ENCODE measurements around the gene SLC22A5.

SLC22A5 gene

DNA sequence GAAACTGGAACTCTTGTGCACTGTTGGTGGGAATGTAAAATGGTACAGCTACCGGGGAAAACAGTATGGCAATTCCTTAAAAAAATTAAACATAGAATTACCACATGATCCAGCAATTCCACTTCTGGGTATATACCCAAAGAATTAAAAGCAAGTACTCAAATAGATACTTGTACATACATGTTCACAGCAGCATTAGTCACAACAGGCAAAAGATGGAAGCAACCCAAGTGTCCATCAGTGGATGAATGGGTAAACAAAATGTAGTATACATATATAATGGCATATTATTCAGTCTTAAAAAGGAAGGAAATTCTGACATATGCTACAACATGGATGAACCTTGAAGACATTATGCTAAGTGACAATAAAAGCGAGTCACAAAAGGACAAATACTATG lies 7.4 kb upstream of the SLC22A5 start:
- TF ChIP-seq ZBTB7A (IDR thresholded peaks at IDR 0.05; ENCODE audit: low read depth) (no peak), EGR1 (IDR thresholded peaks at IDR 0.05) (no peak), TAF1 (IDR thresholded peaks at IDR 0.05; ENCODE audit: low read depth) (no peak), FOXM1 (IDR thresholded peaks at IDR 0.05; ENCODE audit: borderline replicate concordance, low read depth) (no peak), CREB1 (IDR thresholded peaks at IDR 0.05; ENCODE audit: low read depth) (no peak), TCF12 (IDR thresholded peaks at IDR 0.05; ENCODE audit: low read depth) (no peak), NFIC (IDR thresholded peaks at IDR 0.05) (no peak), CEBPB (IDR thresholded peaks at IDR 0.05) (no peak), TEAD4 (IDR thresholded peaks at IDR 0.05) (no peak), EP300 (IDR thresholded peaks at IDR 0.05; ENCODE audit: borderline replicate concordance) (no peak), YY1 (IDR thresholded peaks at IDR 0.05; ENCODE audit: low read depth) (no peak), RAD21 (IDR thresholded peaks at IDR 0.05; ENCODE audit: low read depth) (no peak)
- TF ChIP-seq, protein P1, sequence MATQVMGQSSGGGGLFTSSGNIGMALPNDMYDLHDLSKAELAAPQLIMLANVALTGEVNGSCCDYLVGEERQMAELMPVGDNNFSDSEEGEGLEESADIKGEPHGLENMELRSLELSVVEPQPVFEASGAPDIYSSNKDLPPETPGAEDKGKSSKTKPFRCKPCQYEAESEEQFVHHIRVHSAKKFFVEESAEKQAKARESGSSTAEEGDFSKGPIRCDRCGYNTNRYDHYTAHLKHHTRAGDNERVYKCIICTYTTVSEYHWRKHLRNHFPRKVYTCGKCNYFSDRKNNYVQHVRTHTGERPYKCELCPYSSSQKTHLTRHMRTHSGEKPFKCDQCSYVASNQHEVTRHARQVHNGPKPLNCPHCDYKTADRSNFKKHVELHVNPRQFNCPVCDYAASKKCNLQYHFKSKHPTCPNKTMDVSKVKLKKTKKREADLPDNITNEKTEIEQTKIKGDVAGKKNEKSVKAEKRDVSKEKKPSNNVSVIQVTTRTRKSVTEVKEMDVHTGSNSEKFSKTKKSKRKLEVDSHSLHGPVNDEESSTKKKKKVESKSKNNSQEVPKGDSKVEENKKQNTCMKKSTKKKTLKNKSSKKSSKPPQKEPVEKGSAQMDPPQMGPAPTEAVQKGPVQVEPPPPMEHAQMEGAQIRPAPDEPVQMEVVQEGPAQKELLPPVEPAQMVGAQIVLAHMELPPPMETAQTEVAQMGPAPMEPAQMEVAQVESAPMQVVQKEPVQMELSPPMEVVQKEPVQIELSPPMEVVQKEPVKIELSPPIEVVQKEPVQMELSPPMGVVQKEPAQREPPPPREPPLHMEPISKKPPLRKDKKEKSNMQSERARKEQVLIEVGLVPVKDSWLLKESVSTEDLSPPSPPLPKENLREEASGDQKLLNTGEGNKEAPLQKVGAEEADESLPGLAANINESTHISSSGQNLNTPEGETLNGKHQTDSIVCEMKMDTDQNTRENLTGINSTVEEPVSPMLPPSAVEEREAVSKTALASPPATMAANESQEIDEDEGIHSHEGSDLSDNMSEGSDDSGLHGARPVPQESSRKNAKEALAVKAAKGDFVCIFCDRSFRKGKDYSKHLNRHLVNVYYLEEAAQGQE (IDR thresholded peaks at IDR 0.05; ENCODE audit: low read depth): no peak
- TF ChIP-seq, protein P2, sequence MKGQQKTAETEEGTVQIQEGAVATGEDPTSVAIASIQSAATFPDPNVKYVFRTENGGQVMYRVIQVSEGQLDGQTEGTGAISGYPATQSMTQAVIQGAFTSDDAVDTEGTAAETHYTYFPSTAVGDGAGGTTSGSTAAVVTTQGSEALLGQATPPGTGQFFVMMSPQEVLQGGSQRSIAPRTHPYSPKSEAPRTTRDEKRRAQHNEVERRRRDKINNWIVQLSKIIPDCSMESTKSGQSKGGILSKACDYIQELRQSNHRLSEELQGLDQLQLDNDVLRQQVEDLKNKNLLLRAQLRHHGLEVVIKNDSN (IDR thresholded peaks at IDR 0.05): no peak
- TF ChIP-seq, protein P3, sequence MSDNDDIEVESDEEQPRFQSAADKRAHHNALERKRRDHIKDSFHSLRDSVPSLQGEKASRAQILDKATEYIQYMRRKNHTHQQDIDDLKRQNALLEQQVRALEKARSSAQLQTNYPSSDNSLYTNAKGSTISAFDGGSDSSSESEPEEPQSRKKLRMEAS (IDR thresholded peaks at IDR 0.05): no peak

DNA sequence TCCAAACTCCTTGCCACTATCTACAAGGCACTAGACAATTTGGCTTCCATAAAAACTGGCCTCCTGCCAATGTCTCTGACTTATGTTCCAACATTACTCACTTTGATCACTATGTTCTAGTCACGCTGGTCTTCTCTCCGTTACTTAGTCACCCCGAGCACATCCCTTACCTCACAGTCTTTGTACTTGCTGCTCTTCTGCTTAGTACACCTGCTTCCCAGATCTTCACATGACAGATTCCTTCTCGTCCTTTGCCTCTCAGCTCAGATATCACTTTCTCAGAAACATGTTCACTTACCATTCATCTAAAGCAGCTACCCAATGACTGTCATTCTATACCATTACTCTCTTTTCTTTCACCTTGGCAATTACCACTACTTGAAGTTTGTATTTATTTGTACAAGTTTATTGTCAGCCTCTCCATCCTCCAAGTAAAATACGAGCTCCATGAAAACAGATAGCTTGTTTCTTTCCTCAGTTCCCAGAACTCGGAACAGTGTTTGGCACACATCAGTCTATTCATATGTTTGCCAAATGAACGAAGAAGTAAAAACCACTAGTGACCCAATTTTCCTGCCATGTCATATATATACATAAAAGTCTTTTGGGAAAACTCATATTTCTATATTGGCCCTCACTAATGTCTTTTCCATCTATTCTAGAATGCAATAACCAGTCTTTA lies 5.9 kb upstream of the SLC22A5 start:
- peak; percentile 76 for TF ChIP-seq NFIC (IDR thresholded peaks at IDR 0.05)
- TF ChIP-seq FOXM1 (IDR thresholded peaks at IDR 0.05; ENCODE audit: borderline replicate concordance, low read depth): no peak
- TF ChIP-seq TAF1 (IDR thresholded peaks at IDR 0.05; ENCODE audit: low read depth): no peak
- TF ChIP-seq YY1 (IDR thresholded peaks at IDR 0.05; ENCODE audit: low read depth): no peak
- TF ChIP-seq ZBTB7A (IDR thresholded peaks at IDR 0.05; ENCODE audit: low read depth): no peak

DNA sequence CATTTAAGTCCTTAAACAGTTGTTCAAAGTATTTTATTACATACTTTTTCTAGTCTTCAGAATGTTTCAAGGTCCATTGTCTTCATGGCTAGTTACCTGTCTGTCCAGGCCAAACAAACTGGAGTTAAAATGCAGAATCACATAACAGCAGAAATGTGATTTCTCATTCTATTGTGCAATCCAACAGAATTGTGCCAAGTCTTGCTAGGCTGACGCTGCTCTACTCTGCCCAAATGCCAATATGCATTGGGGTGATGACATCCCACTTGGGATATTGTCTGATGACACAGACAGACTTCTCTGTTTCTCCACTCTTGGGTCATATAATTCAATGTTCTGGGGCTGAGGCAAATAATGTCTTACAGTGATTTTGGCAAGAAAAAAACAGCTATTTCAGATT lies 5.2 kb upstream of the SLC22A5 start:
- peak; percentile 47; the same call in 1 of the 2 replicates for TF ChIP-seq TCF12 (IDR thresholded peaks at IDR 0.05; ENCODE audit: low read depth)
- TF ChIP-seq CREB1 (IDR thresholded peaks at IDR 0.05; ENCODE audit: low read depth): no peak
- TF ChIP-seq, protein P2 (IDR thresholded peaks at IDR 0.05): 0 out of 2 replicates have a peak, but pooled peaks have one; percentile 13
- TF ChIP-seq NFIC (IDR thresholded peaks at IDR 0.05): peak; percentile 86
- TF ChIP-seq EP300 (IDR thresholded peaks at IDR 0.05; ENCODE audit: borderline replicate concordance): peak; percentile 47; the same call in 1 of the 2 replicates
- peak; percentile 64 for TF ChIP-seq TEAD4 (IDR thresholded peaks at IDR 0.05)
- TF ChIP-seq CEBPB (IDR thresholded peaks at IDR 0.05): peak; percentile 99
- TF ChIP-seq RAD21 (IDR thresholded peaks at IDR 0.05; ENCODE audit: low read depth): no peak

DNA sequence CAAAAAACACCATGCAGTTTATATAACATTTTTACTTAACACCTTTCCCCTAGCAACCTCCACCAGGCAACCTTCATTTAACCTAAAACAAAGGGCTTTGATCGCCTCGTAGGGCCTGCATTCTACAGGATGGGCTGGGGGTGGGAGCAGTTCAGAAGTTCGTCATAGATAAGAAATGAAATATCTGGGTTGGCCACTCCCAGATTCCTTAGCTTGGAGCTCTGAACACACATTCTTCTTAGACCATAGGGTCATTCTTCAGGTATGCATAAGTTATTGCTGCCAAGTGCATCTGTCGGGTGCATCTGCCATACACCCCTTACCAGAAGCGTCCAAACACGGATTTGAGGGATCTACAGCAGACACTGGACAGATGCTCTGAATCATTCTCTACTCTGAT lies 4.3 kb upstream of the SLC22A5 start:
- peak; percentile 54 for TF ChIP-seq TCF12 (IDR thresholded peaks at IDR 0.05; ENCODE audit: low read depth)
- TF ChIP-seq, protein P2 (IDR thresholded peaks at IDR 0.05): no peak
- peak; percentile 70 for TF ChIP-seq TEAD4 (IDR thresholded peaks at IDR 0.05)
- TF ChIP-seq NFIC (IDR thresholded peaks at IDR 0.05): 0 out of 2 replicates have a peak, but pooled peaks have one; percentile 26

DNA sequence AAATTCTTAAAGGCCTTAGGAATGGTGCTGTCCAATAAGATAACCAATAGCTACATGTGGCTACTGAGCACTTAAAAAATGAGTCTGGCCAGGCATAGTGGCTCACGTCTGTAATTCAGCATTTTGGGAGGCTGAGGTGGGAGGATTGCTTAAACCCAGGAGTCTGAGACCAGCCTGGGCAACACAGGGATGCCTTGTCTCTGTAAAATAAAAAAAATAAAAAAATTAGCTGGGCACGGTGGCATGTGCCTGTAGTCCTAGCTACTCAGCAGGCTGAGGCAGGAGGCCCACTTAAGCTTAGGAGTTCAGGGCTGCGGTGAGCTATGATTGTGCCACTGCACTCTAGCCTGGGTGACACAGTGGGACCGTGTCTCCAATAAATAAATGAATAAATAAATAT lies 1.3 kb upstream of the SLC22A5 start:
- TF ChIP-seq, protein P3 (IDR thresholded peaks at IDR 0.05): no peak
- TF ChIP-seq CEBPB (IDR thresholded peaks at IDR 0.05) (no peak), EGR1 (IDR thresholded peaks at IDR 0.05) (no peak), RAD21 (IDR thresholded peaks at IDR 0.05; ENCODE audit: low read depth) (no peak), TCF12 (IDR thresholded peaks at IDR 0.05; ENCODE audit: low read depth) (no peak), EP300 (IDR thresholded peaks at IDR 0.05; ENCODE audit: borderline replicate concordance) (no peak), YY1 (IDR thresholded peaks at IDR 0.05; ENCODE audit: low read depth) (no peak), NFIC (IDR thresholded peaks at IDR 0.05) (no peak), TAF1 (IDR thresholded peaks at IDR 0.05; ENCODE audit: low read depth) (no peak), TEAD4 (IDR thresholded peaks at IDR 0.05) (no peak), CREB1 (IDR thresholded peaks at IDR 0.05; ENCODE audit: low read depth) (no peak)
- TF ChIP-seq, protein P1 (IDR thresholded peaks at IDR 0.05; ENCODE audit: low read depth): no peak
- TF ChIP-seq, protein P2 (IDR thresholded peaks at IDR 0.05): no peak
